T47D (cell line): ENCODE measurements around the gene KATNB1.
A peak's percentile ranks its signal among the peaks of the same experiment; 100 is the strongest.

Source experiments
- DNase-seq, 2 experiments: peaks; one replicate each; pipeline versions ENCODE4 v3.0.0 to v3.0.0-alpha.2; 2011 to 2012; ENCODE audit warnings: low read depth in 1 of 2, low spot score in 1 of 2
- JUND ChIP-seq: IDR thresholded peaks from 2 replicates; pipeline ENCODE4 v1.6.1; 2012; ENCODE audit warnings: low read depth
- in situ Hi-C: cut with HindIII; loops from 2 replicates; pipeline ENCODE4 v1.10.0; 2016; ENCODE audit warnings: low sequenced_read_pairs, low pct_unique_long_range_greater_than_20kb

KATNB1 gene

GRCh38 chr16:57759541-57760356, 24.2 kb downstream of the KATNB1 start:
- TF ChIP-seq JUND: no peak
- in situ Hi-C loops: no loop called here
- DNase-seq: peak in 1 of 2 experiments; percentile 79

GRCh38 chr16:57760357-57761160, 25.0 kb downstream of the KATNB1 start:
- in situ Hi-C loops: no loop called here
- no peak for DNase-seq
- TF ChIP-seq JUND: no peak

- DNase-seq: no peak
- TF ChIP-seq JUND: no peak
- in situ Hi-C loops: no loop called here
These were observed 25.7 kb downstream of the KATNB1 start for GRCh38 chr16:57761301-57761700.

GRCh38 chr16:57761957-57762356, 26.4 kb downstream of the KATNB1 start:
- no peak for TF ChIP-seq JUND
- in situ Hi-C loops: no loop called here
- no peak for DNase-seq

GRCh38 chr16:57762365-57763040, 26.9 kb downstream of the KATNB1 start:
- TF ChIP-seq JUND: no peak
- no peak for DNase-seq
- in situ Hi-C loops: no loop called here

- in situ Hi-C loops: no loop called here
- DNase-seq: no peak
- no peak for TF ChIP-seq JUND
These were observed 27.9 kb downstream of the KATNB1 start for GRCh38 chr16:57763285-57764005.

GRCh38 chr16:57764006-57764340, 28.4 kb downstream of the KATNB1 start:
- no peak for TF ChIP-seq JUND
- in situ Hi-C loops: no loop called here
- no peak for DNase-seq

- TF ChIP-seq JUND: no peak
- DNase-seq: peak; percentile 23 to 85
- in situ Hi-C loops: no loop called here
These were observed 29.0 kb downstream of the KATNB1 start for GRCh38 chr16:57764341-57765159.

GRCh38 chr16:57765160-57765728, 29.7 kb downstream of the KATNB1 start:
- in situ Hi-C loops: no loop called here
- no peak for TF ChIP-seq JUND
- no peak for DNase-seq

GRCh38 chr16:57766714-57767348, 31.3 kb downstream of the KATNB1 start:
- in situ Hi-C loops: no loop called here
- no peak for TF ChIP-seq JUND
- no peak for DNase-seq
